Mesothelial cell of epicardium (in vitro differentiated cells): ENCODE results near the gene ZNF280B. TPM values are rescaled to one million over a fixed set of nuclear protein-coding genes. Genes with fewer than 3 reads are reported as not detected.
A peak's percentile ranks its signal among the peaks of the same experiment; 100 is the strongest.

Source experiments
- DNase-seq, 2 experiments: peaks; one replicate each; pipeline ENCODE4 v3.0.0; 2021; ENCODE audit warnings: low spot score in 2 of 2; ENCODE audit not compliant: unreplicated experiment in 2 of 2
- H3K27ac Mint-ChIP-seq: 2 replicates; pipeline ENCODE4 v1.8.0; 2021; ENCODE audit warnings: mixed read lengths
- H3K27me3 Mint-ChIP-seq: 2 replicates; pipeline ENCODE4 v1.8.0; 2021; ENCODE audit warnings: low read depth, mixed read lengths
- H3K36me3 Mint-ChIP-seq: 2 replicates; pipeline ENCODE4 v1.8.0; 2021; ENCODE audit warnings: mixed read lengths
- H3K4me1 Mint-ChIP-seq: 2 replicates; pipeline ENCODE4 v1.8.0; 2021; ENCODE audit warnings: mixed read lengths
- H3K4me3 Mint-ChIP-seq: 2 replicates; pipeline ENCODE4 v1.8.0; 2021; ENCODE audit warnings: mild to moderate bottlenecking, moderate library complexity, mixed read lengths
- H3K9me3 Mint-ChIP-seq: 2 replicates; pipeline ENCODE4 v1.8.0; 2021; ENCODE audit warnings: mixed read lengths
- CTCF ChIP-seq: fragments of 200-600 bp; sonication (generic); IDR thresholded peaks from one replicate; pipeline ENCODE4 v1.5.0; 2021; ENCODE audit warnings: antibody characterized with exemption; ENCODE audit not compliant: unreplicated experiment
- total RNA-seq: library from RNA; stranded (reverse); gene quantifications from 3 replicates; pipeline ENCODE4 v1.2.1, GENCODE V29; 2021

The ZNF280B gene
- total RNA-seq, 1 donor from 2014 or later, result 6.4 TPM

- Mint-ChIP-seq H3K27ac (no peak overlapping the region), H3K36me3 (peaks cover 2% of the 10 kb centered on the region)
- DNase-seq, result no peak
Observed at GRCh38 chr22:22462813-22463567, 45.6 kb downstream of the ZNF280B start.

GRCh38 chr22:22461583-22461982 lies 47.0 kb downstream of the ZNF280B start:
- H3K9me3 Mint-ChIP-seq, result peaks cover 29% of the 10 kb centered on the region
- peaks cover 2% of the 10 kb centered on the region for H3K4me1 Mint-ChIP-seq
- peaks cover 2% of the 10 kb centered on the region for H3K36me3 Mint-ChIP-seq
- DNase-seq, result no peak
- no peak for TF ChIP-seq CTCF
- H3K27me3 Mint-ChIP-seq, result peaks cover 52% of the 10 kb centered on the region
- H3K27ac Mint-ChIP-seq, result no peak overlapping the region
- H3K4me3 Mint-ChIP-seq, result no peak overlapping the region

More at GRCh38 chr22:22462813-22463567, 45.6 kb downstream of the ZNF280B start:
- H3K4me3 Mint-ChIP-seq, result no peak overlapping the region
- no peak for TF ChIP-seq CTCF
- peaks cover 30% of the 10 kb centered on the region for H3K9me3 Mint-ChIP-seq
- peaks cover 57% of the 10 kb centered on the region for H3K27me3 Mint-ChIP-seq
- peaks cover 2% of the 10 kb centered on the region for H3K4me1 Mint-ChIP-seq

- Mint-ChIP-seq H3K27me3 (peaks cover 52% of the 10 kb centered on the region), H3K9me3 (peaks cover 30% of the 10 kb centered on the region), H3K36me3 (peaks cover 2% of the 10 kb centered on the region)
Observed at GRCh38 chr22:22461111-22461510, 47.4 kb downstream of the ZNF280B start.

GRCh38 chr22:22460635-22461034 lies 47.9 kb downstream of the ZNF280B start:
- Mint-ChIP-seq H3K27me3 (peaks cover 51% of the 10 kb centered on the region), H3K27ac (no peak overlapping the region), H3K4me1 (peaks cover 2% of the 10 kb centered on the region), H3K36me3 (peaks cover 2% of the 10 kb centered on the region), H3K4me3 (no peak overlapping the region), H3K9me3 (peaks cover 30% of the 10 kb centered on the region)
- TF ChIP-seq CTCF, result peak; percentile 39
- no peak for DNase-seq

More at GRCh38 chr22:22461111-22461510, 47.4 kb downstream of the ZNF280B start:
- TF ChIP-seq CTCF, result peak; percentile 3
- H3K4me1 Mint-ChIP-seq, result peaks cover 2% of the 10 kb centered on the region
- no peak for DNase-seq
- no peak overlapping the region for H3K4me3 Mint-ChIP-seq
- no peak overlapping the region for H3K27ac Mint-ChIP-seq

- peaks cover 2% of the 10 kb centered on the region for H3K4me1 Mint-ChIP-seq
- peaks cover 2% of the 10 kb centered on the region for H3K36me3 Mint-ChIP-seq
- H3K9me3 Mint-ChIP-seq, result peaks cover 30% of the 10 kb centered on the region
- no peak for TF ChIP-seq CTCF
- DNase-seq, result no peak
- H3K4me3 Mint-ChIP-seq, result no peak overlapping the region
- no peak overlapping the region for H3K27ac Mint-ChIP-seq
- peaks cover 53% of the 10 kb centered on the region for H3K27me3 Mint-ChIP-seq
Observed at GRCh38 chr22:22460060-22460459, 48.5 kb downstream of the ZNF280B start.
